Trophoblast cell (in vitro differentiated cells and primary cell): ENCODE results near the gene MAMDC2.

Experiments
- DNase-seq, 2 donors: peaks; one replicate each; pipeline ENCODE4 v3.0.0-alpha.2; 2016
- H2AFZ ChIP-seq: 2 replicates; pipeline ENCODE4 v1.6.1; 2013; ENCODE audit warnings: low read length, moderate library complexity, mild to moderate bottlenecking; ENCODE audit not compliant: insufficient read depth, poor library complexity
- H2AK5ac ChIP-seq: 2 replicates; pipeline ENCODE4 v1.6.1; 2013; ENCODE audit warnings: mild to moderate bottlenecking, low read length
- H2BK120ac ChIP-seq: 2 replicates; pipeline ENCODE4 v1.6.1; 2013; ENCODE audit warnings: low read length, mild to moderate bottlenecking, moderate library complexity; ENCODE audit not compliant: insufficient read depth, poor library complexity
- H2BK12ac ChIP-seq: 2 replicates; pipeline ENCODE4 v1.6.1; 2013; ENCODE audit warnings: mild to moderate bottlenecking, low read length, moderate library complexity
- H2BK5ac ChIP-seq: 2 replicates; pipeline ENCODE4 v1.6.1; 2013; ENCODE audit warnings: low read length, low read depth, moderate library complexity, mild to moderate bottlenecking; ENCODE audit not compliant: poor library complexity
- H3K14ac ChIP-seq: 2 replicates; pipeline ENCODE4 v1.6.1; 2013; ENCODE audit warnings: mild to moderate bottlenecking, low read length
- H3K18ac ChIP-seq: 2 replicates; pipeline ENCODE4 v1.6.1; 2013; ENCODE audit warnings: mild to moderate bottlenecking, low read length
- H3K23ac ChIP-seq: 2 replicates; pipeline ENCODE4 v1.6.1; 2013; ENCODE audit warnings: low read length
- H3K27ac ChIP-seq: 2 replicates; pipeline ENCODE4 v1.5.1; 2013; ENCODE audit warnings: low read depth, mild to moderate bottlenecking, inconsistent platforms, low read length, moderate library complexity
- H3K27me3 ChIP-seq: 2 replicates; pipeline ENCODE4 v1.6.1; 2013; ENCODE audit warnings: inconsistent platforms, mild to moderate bottlenecking, low read length, moderate library complexity; ENCODE audit not compliant: insufficient read depth
- H3K36me3 ChIP-seq, 2 experiments: 1 replicate in 1 of 2; 2 replicates in 1 of 2; pipeline ENCODE4 v1.6.1; 2013; ENCODE audit warnings: low read length in 2 of 2, mild to moderate bottlenecking in 2 of 2, moderate library complexity in 1 of 2; ENCODE audit not compliant: insufficient read depth in 2 of 2, control insufficient read depth in 1 of 2
- H3K4ac ChIP-seq: 2 replicates; pipeline ENCODE4 v1.6.1; 2013; ENCODE audit warnings: low read depth, mild to moderate bottlenecking, low read length, moderate library complexity
- H3K4me1 ChIP-seq, 2 experiments: 1 replicate in 1 of 2; 2 replicates in 1 of 2; pipeline ENCODE4 v1.6.1; 2013; ENCODE audit warnings: low read length in 2 of 2, mild to moderate bottlenecking in 2 of 2, moderate library complexity in 1 of 2; ENCODE audit not compliant: insufficient read depth in 2 of 2, control insufficient read depth in 1 of 2
- H3K4me2 ChIP-seq: 2 replicates; pipeline ENCODE4 v1.6.1; 2013; ENCODE audit warnings: inconsistent platforms, mild to moderate bottlenecking, low read length, moderate library complexity
- H3K4me3 ChIP-seq: 2 replicates; pipeline ENCODE4 v1.5.1; 2013; ENCODE audit warnings: mild to moderate bottlenecking, low read depth, low read length, inconsistent platforms
- H3K79me1 ChIP-seq: one replicate; pipeline ENCODE4 v1.6.1; 2013; ENCODE audit warnings: low read length
- H3K79me2 ChIP-seq: 2 replicates; pipeline ENCODE4 v1.6.1; 2013; ENCODE audit warnings: low read length, mild to moderate bottlenecking; ENCODE audit not compliant: control insufficient read depth, insufficient read depth, poor library complexity
- H3K9ac ChIP-seq: 2 replicates; pipeline ENCODE4 v1.6.1; 2013; ENCODE audit warnings: mild to moderate bottlenecking, low read length
- H3K9me3 ChIP-seq: 2 replicates; pipeline ENCODE4 v1.6.1; 2013; ENCODE audit warnings: low read depth, mild to moderate bottlenecking, control low read depth, inconsistent platforms, low read length; ENCODE audit not compliant: insufficient read depth
- H4K12ac ChIP-seq: 2 replicates; pipeline ENCODE4 v1.6.1; 2013; ENCODE audit warnings: low read depth, mild to moderate bottlenecking, low read length, moderate library complexity
- H4K8ac ChIP-seq: 2 replicates; pipeline ENCODE4 v1.6.1; 2013; ENCODE audit warnings: low read depth, mild to moderate bottlenecking, low read length, moderate library complexity
- H4K91ac ChIP-seq: one replicate; pipeline ENCODE4 v1.6.1; 2013; ENCODE audit warnings: low read depth, mild to moderate bottlenecking, low read length, moderate library complexity
- WGBS: extraction: QIAGEN DNeasy Blood & Tissue Kit; methylation state at CpG from one replicate; pipeline ENCODE4 v1.1.7; 2013; ENCODE audit warnings: missing lambda C conversion rate; ENCODE audit not compliant: insufficient read length, insufficient coverage; ENCODE audit errors: extremely low coverage; 5-methylcytosine and 5-hydroxymethylcytosine counted together

The MAMDC2 gene

DNA sequence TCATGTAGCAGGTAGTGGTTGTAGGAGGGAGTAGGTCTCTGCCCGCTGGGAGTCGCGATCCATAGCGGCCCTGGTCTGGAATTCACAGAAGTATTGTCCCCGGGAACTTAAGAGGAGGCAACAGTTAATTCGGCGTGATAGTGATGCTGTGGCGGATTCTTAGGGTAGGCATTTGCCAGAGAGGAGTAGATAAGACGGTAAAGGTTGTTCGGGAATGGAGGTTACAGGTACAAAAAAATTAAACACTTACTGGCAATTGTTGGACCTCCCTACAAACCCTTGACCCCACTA lies 215.8 kb downstream of the MAMDC2 start:
- peak overlapping the region; percentile 87 for H3K14ac ChIP-seq
- H3K9me3 ChIP-seq, result no peaks in the 10 kb centered on the region
- peak overlapping the region; percentile 48 for H2AFZ ChIP-seq
- peak overlapping the region; percentile 87 for H4K8ac ChIP-seq
- peak overlapping the region; percentile 38 for H4K91ac ChIP-seq
- peak overlapping the region; percentile 81 for H3K18ac ChIP-seq
- no peak for DNase-seq
- H2BK120ac ChIP-seq, result peak overlapping the region; percentile 80
- peak overlapping the region; percentile 85 for H3K4me3 ChIP-seq
- peaks cover 19% of the 10 kb centered on the region for H3K79me1 ChIP-seq
- peak overlapping the region; percentile 89 for H3K4me2 ChIP-seq
- H2AK5ac ChIP-seq, result no peak overlapping the region
- peaks cover 20% of the 10 kb centered on the region for H3K79me2 ChIP-seq
- H4K12ac ChIP-seq, result no peak overlapping the region
- no peak overlapping the region for H2BK12ac ChIP-seq
- H3K9ac ChIP-seq, result peak overlapping the region; percentile 92
- H2BK5ac ChIP-seq, result peak overlapping the region; percentile 63
- WGBS, result no CpG with 5 or more reads among the region's 10 CpGs
- no peaks in the 10 kb centered on the region for H3K27me3 ChIP-seq
- H3K36me3 ChIP-seq, result peaks cover 2 to 5% of the 10 kb centered on the region in 2 experiments
- peak overlapping the region; percentile 57 for H3K4ac ChIP-seq
- peaks cover 6 to 16% of the 10 kb centered on the region in 2 experiments for H3K4me1 ChIP-seq
- no peak overlapping the region for H3K23ac ChIP-seq
- H3K27ac ChIP-seq, result peak overlapping the region; percentile 90

GRCh38 chr9:70260007-70260443 lies 216.4 kb downstream of the MAMDC2 start:
- peak overlapping the region; percentile 50 for H3K4me3 ChIP-seq
- H3K4ac ChIP-seq, result peak overlapping the region; percentile 86
- peak; percentile 70 to 85 for DNase-seq
- peaks cover 19% of the 10 kb centered on the region for H3K79me1 ChIP-seq
- no peak overlapping the region for H2BK12ac ChIP-seq
- no peaks in the 10 kb centered on the region for H3K27me3 ChIP-seq
- no peak overlapping the region for H3K9ac ChIP-seq
- H3K36me3 ChIP-seq, result peaks cover 5 to 6% of the 10 kb centered on the region in 2 experiments
- no CpG with 5 or more reads among the region's 30 CpGs for WGBS
- H4K8ac ChIP-seq, result no peak overlapping the region
- no peak overlapping the region for H4K91ac ChIP-seq
- H3K14ac ChIP-seq, result no peak overlapping the region
- H4K12ac ChIP-seq, result no peak overlapping the region
- H2AFZ ChIP-seq, result no peak overlapping the region
- no peak overlapping the region for H2BK5ac ChIP-seq
- no peak overlapping the region for H2BK120ac ChIP-seq
- peaks cover 20% of the 10 kb centered on the region for H3K79me2 ChIP-seq
- H3K4me2 ChIP-seq, result peak overlapping the region; percentile 89
- H3K23ac ChIP-seq, result no peak overlapping the region
- no peaks in the 10 kb centered on the region for H3K9me3 ChIP-seq
- no peak overlapping the region for H2AK5ac ChIP-seq
- no peak overlapping the region for H3K27ac ChIP-seq
- no peak overlapping the region for H3K18ac ChIP-seq
- peaks cover 6 to 16% of the 10 kb centered on the region in 2 experiments for H3K4me1 ChIP-seq

GRCh38 chr9:70260606-70261005 lies 217.0 kb downstream of the MAMDC2 start:
- Histone ChIP-seq H3K27me3 (no peaks in the 10 kb centered on the region), H4K12ac (peak overlapping the region; percentile 60), H2BK12ac (no peak overlapping the region), H3K36me3 (peaks cover 7 to 8% of the 10 kb centered on the region in 2 experiments), H2AFZ (no peak overlapping the region), H3K79me1 (peaks cover 19% of the 10 kb centered on the region), H3K14ac (no peak overlapping the region), H3K4ac (peak overlapping the region; percentile 93), H2BK120ac (peak overlapping the region; percentile 29), H2BK5ac (no peak overlapping the region), H4K91ac (no peak overlapping the region), H3K27ac (peak overlapping the region; percentile 11), H3K9ac (no peak overlapping the region), H3K4me2 (peak overlapping the region; percentile 89), H3K4me3 (no peak overlapping the region), H3K9me3 (no peaks in the 10 kb centered on the region), H3K18ac (no peak overlapping the region), H3K79me2 (peaks cover 20% of the 10 kb centered on the region), H3K23ac (no peak overlapping the region), H2AK5ac (no peak overlapping the region), H4K8ac (no peak overlapping the region), H3K4me1 (peaks cover 6 to 16% of the 10 kb centered on the region in 2 experiments)
- WGBS, result no CpG with 5 or more reads among the region's 8 CpGs
- DNase-seq, result no peak

GRCh38 chr9:70261131-70261870 lies 217.7 kb downstream of the MAMDC2 start:
- DNase-seq, result peak; percentile 60 to 72

More at GRCh38 chr9:70261131-70261870, 217.7 kb downstream of the MAMDC2 start:
- no peaks in the 10 kb centered on the region for H3K27me3 ChIP-seq
- peaks cover 6 to 14% of the 10 kb centered on the region in 2 experiments for H3K4me1 ChIP-seq
- no peak overlapping the region for H2BK5ac ChIP-seq
- H3K9me3 ChIP-seq, result no peaks in the 10 kb centered on the region
- peaks cover 7 to 8% of the 10 kb centered on the region in 2 experiments for H3K36me3 ChIP-seq
- no peak overlapping the region for H2BK120ac ChIP-seq
- H3K4me2 ChIP-seq, result no peak overlapping the region
- no peak overlapping the region for H3K4ac ChIP-seq
- H3K4me3 ChIP-seq, result no peak overlapping the region
- H2BK12ac ChIP-seq, result no peak overlapping the region
- H2AK5ac ChIP-seq, result no peak overlapping the region
- no CpG with 5 or more reads among the region's 4 CpGs for WGBS
- no peak overlapping the region for H3K23ac ChIP-seq
- H3K14ac ChIP-seq, result no peak overlapping the region
- H3K79me1 ChIP-seq, result peaks cover 14% of the 10 kb centered on the region
- H3K79me2 ChIP-seq, result peaks cover 20% of the 10 kb centered on the region
- H4K91ac ChIP-seq, result no peak overlapping the region
- H3K27ac ChIP-seq, result peak overlapping the region; percentile 11
- H3K9ac ChIP-seq, result no peak overlapping the region
- H4K12ac ChIP-seq, result no peak overlapping the region
- no peak overlapping the region for H3K18ac ChIP-seq
- H2AFZ ChIP-seq, result no peak overlapping the region
- no peak overlapping the region for H4K8ac ChIP-seq
